ENCODE results near the gene CLIP3.

DNA sequence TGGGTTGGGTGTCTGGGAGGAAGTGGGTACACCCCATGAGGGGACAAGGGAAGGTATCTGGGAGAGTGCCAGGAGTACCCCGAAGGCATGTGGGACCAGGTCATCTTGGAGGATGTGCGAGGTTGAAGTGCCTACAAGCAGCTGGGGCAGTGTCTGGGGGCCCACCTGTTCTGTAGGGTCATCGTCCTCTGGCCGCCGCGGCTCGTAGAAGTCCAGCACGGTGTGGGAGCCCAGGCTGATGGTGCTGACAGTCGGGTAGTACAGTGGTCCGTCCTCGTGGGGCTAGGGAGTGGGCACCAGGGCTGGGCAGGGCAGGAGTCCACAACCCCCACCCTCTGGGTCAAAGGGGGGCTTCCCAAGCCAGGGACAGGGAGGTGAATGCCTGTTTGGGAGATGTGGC is 22.3 kb downstream of the CLIP3 start:
- TF ChIP-seq, protein P1, sequence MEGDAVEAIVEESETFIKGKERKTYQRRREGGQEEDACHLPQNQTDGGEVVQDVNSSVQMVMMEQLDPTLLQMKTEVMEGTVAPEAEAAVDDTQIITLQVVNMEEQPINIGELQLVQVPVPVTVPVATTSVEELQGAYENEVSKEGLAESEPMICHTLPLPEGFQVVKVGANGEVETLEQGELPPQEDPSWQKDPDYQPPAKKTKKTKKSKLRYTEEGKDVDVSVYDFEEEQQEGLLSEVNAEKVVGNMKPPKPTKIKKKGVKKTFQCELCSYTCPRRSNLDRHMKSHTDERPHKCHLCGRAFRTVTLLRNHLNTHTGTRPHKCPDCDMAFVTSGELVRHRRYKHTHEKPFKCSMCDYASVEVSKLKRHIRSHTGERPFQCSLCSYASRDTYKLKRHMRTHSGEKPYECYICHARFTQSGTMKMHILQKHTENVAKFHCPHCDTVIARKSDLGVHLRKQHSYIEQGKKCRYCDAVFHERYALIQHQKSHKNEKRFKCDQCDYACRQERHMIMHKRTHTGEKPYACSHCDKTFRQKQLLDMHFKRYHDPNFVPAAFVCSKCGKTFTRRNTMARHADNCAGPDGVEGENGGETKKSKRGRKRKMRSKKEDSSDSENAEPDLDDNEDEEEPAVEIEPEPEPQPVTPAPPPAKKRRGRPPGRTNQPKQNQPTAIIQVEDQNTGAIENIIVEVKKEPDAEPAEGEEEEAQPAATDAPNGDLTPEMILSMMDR (optimal IDR thresholded peaks at IDR 0.05 in 1 of 3, IDR thresholded peaks at IDR 0.05 in 1 of 3, conservative IDR thresholded peaks at IDR 0.05 in 1 of 3; ENCODE audit: extremely low read depth in 1 of 3, insufficient read depth in 2 of 3, low read length in 3 of 3), result no peak
- no peak for TF ChIP-seq EZH2 (IDR thresholded peaks at IDR 0.05; ENCODE audit: low read length)

Measured in keratinocyte (primary cell).